Gastrocnemius medialis (tissue), 4 donors: ENCODE data around the gene MAST4.

Experiments
- POLR2A ChIP-seq, 2 donors: fragments of 450-650 bp; IDR thresholded peaks; one replicate each; pipeline ENCODE4 v1.6.1; 2017; ENCODE audit warnings: antibody characterized with exemption in 2 of 2, mild to moderate bottlenecking in 2 of 2, moderate library complexity in 2 of 2
- TF ChIP-seq, protein P1 (sequence below), 5 experiments: fragments of 450-650 bp in 3 of 5; fragments of 200-600 bp in 2 of 5; sonication (generic) in 2 of 5; IDR thresholded peaks in 4 of 5; conservative IDR thresholded peaks in 1 of 5; 1 replicate in 4 of 5; 2 replicates in 1 of 5; pipeline ENCODE4 v1.5.1; 2016 to 2019; ENCODE audit warnings: antibody characterized with exemption in 5 of 5, mild to moderate bottlenecking in 3 of 5, moderate library complexity in 3 of 5

- TF ChIP-seq, protein P1, sequence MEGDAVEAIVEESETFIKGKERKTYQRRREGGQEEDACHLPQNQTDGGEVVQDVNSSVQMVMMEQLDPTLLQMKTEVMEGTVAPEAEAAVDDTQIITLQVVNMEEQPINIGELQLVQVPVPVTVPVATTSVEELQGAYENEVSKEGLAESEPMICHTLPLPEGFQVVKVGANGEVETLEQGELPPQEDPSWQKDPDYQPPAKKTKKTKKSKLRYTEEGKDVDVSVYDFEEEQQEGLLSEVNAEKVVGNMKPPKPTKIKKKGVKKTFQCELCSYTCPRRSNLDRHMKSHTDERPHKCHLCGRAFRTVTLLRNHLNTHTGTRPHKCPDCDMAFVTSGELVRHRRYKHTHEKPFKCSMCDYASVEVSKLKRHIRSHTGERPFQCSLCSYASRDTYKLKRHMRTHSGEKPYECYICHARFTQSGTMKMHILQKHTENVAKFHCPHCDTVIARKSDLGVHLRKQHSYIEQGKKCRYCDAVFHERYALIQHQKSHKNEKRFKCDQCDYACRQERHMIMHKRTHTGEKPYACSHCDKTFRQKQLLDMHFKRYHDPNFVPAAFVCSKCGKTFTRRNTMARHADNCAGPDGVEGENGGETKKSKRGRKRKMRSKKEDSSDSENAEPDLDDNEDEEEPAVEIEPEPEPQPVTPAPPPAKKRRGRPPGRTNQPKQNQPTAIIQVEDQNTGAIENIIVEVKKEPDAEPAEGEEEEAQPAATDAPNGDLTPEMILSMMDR (IDR thresholded peaks at IDR 0.05 in 4 of 5, conservative IDR thresholded peaks at IDR 0.05 in 1 of 5) = no peak
- no peak for TF ChIP-seq POLR2A (IDR thresholded peaks at IDR 0.05)
These were observed 274.5 kb downstream of the MAST4 start for GRCh38 chr5:66870708-66871107.
